ENCODE results near the gene RAE1.

DNA sequence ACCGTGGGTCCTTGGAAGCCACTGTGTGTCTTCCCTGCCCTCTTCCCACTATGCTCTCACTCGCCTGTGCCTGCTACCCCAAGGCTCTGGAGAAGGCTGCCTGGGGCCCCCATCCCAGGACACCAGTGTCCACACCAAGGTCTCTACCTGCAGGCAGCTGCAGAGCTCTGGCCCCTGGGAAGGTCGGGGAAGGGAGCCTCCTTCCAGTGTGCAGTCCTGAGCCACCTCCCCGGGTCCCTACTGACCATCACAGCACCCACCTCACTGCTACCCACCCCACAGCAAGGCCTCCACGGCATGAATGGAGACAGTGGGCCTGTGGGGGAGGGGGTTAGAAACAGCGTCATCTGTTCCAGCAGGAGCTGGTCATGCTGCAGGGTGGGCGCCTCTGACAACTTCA, 75.8 kb downstream of the RAE1 start:
- TF ChIP-seq, protein P1, sequence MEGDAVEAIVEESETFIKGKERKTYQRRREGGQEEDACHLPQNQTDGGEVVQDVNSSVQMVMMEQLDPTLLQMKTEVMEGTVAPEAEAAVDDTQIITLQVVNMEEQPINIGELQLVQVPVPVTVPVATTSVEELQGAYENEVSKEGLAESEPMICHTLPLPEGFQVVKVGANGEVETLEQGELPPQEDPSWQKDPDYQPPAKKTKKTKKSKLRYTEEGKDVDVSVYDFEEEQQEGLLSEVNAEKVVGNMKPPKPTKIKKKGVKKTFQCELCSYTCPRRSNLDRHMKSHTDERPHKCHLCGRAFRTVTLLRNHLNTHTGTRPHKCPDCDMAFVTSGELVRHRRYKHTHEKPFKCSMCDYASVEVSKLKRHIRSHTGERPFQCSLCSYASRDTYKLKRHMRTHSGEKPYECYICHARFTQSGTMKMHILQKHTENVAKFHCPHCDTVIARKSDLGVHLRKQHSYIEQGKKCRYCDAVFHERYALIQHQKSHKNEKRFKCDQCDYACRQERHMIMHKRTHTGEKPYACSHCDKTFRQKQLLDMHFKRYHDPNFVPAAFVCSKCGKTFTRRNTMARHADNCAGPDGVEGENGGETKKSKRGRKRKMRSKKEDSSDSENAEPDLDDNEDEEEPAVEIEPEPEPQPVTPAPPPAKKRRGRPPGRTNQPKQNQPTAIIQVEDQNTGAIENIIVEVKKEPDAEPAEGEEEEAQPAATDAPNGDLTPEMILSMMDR (conservative IDR thresholded peaks at IDR 0.05; ENCODE audit: low read depth in 2 of 2): no peak
- no peak for TF ChIP-seq CREB1 (CRISPR knock-in tag; IDR thresholded peaks at IDR 0.05; ENCODE audit: low read depth)
- no peak for TF ChIP-seq ZNF114 (CRISPR knock-in tag; IDR thresholded peaks at IDR 0.05)
- TF ChIP-seq POLR2AphosphoS5 (IDR thresholded peaks at IDR 0.05; ENCODE audit: low read depth): no peak
- no peak for TF ChIP-seq NANOG (IDR thresholded peaks at IDR 0.05; ENCODE audit: borderline replicate concordance)
- TF ChIP-seq EZH2 (IDR thresholded peaks at IDR 0.05; ENCODE audit: low read depth, unreplicated experiment): no peak
- TF ChIP-seq JUNB (IDR thresholded peaks at IDR 0.05; ENCODE audit: unreplicated experiment): no peak
- TF ChIP-seq, protein P2, sequence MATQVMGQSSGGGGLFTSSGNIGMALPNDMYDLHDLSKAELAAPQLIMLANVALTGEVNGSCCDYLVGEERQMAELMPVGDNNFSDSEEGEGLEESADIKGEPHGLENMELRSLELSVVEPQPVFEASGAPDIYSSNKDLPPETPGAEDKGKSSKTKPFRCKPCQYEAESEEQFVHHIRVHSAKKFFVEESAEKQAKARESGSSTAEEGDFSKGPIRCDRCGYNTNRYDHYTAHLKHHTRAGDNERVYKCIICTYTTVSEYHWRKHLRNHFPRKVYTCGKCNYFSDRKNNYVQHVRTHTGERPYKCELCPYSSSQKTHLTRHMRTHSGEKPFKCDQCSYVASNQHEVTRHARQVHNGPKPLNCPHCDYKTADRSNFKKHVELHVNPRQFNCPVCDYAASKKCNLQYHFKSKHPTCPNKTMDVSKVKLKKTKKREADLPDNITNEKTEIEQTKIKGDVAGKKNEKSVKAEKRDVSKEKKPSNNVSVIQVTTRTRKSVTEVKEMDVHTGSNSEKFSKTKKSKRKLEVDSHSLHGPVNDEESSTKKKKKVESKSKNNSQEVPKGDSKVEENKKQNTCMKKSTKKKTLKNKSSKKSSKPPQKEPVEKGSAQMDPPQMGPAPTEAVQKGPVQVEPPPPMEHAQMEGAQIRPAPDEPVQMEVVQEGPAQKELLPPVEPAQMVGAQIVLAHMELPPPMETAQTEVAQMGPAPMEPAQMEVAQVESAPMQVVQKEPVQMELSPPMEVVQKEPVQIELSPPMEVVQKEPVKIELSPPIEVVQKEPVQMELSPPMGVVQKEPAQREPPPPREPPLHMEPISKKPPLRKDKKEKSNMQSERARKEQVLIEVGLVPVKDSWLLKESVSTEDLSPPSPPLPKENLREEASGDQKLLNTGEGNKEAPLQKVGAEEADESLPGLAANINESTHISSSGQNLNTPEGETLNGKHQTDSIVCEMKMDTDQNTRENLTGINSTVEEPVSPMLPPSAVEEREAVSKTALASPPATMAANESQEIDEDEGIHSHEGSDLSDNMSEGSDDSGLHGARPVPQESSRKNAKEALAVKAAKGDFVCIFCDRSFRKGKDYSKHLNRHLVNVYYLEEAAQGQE (IDR thresholded peaks at IDR 0.05; ENCODE audit: unreplicated experiment): no peak
- no peak for TF ChIP-seq EZH2phosphoT487 (IDR thresholded peaks at IDR 0.05; ENCODE audit: unreplicated experiment)
- TF ChIP-seq, protein P3, sequence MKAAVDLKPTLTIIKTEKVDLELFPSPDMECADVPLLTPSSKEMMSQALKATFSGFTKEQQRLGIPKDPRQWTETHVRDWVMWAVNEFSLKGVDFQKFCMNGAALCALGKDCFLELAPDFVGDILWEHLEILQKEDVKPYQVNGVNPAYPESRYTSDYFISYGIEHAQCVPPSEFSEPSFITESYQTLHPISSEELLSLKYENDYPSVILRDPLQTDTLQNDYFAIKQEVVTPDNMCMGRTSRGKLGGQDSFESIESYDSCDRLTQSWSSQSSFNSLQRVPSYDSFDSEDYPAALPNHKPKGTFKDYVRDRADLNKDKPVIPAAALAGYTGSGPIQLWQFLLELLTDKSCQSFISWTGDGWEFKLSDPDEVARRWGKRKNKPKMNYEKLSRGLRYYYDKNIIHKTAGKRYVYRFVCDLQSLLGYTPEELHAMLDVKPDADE (IDR thresholded peaks at IDR 0.05): no peak
- no peak for TF ChIP-seq STAT1 (IDR thresholded peaks at IDR 0.05; ENCODE audit: unreplicated experiment)
- TF ChIP-seq, protein P4, sequence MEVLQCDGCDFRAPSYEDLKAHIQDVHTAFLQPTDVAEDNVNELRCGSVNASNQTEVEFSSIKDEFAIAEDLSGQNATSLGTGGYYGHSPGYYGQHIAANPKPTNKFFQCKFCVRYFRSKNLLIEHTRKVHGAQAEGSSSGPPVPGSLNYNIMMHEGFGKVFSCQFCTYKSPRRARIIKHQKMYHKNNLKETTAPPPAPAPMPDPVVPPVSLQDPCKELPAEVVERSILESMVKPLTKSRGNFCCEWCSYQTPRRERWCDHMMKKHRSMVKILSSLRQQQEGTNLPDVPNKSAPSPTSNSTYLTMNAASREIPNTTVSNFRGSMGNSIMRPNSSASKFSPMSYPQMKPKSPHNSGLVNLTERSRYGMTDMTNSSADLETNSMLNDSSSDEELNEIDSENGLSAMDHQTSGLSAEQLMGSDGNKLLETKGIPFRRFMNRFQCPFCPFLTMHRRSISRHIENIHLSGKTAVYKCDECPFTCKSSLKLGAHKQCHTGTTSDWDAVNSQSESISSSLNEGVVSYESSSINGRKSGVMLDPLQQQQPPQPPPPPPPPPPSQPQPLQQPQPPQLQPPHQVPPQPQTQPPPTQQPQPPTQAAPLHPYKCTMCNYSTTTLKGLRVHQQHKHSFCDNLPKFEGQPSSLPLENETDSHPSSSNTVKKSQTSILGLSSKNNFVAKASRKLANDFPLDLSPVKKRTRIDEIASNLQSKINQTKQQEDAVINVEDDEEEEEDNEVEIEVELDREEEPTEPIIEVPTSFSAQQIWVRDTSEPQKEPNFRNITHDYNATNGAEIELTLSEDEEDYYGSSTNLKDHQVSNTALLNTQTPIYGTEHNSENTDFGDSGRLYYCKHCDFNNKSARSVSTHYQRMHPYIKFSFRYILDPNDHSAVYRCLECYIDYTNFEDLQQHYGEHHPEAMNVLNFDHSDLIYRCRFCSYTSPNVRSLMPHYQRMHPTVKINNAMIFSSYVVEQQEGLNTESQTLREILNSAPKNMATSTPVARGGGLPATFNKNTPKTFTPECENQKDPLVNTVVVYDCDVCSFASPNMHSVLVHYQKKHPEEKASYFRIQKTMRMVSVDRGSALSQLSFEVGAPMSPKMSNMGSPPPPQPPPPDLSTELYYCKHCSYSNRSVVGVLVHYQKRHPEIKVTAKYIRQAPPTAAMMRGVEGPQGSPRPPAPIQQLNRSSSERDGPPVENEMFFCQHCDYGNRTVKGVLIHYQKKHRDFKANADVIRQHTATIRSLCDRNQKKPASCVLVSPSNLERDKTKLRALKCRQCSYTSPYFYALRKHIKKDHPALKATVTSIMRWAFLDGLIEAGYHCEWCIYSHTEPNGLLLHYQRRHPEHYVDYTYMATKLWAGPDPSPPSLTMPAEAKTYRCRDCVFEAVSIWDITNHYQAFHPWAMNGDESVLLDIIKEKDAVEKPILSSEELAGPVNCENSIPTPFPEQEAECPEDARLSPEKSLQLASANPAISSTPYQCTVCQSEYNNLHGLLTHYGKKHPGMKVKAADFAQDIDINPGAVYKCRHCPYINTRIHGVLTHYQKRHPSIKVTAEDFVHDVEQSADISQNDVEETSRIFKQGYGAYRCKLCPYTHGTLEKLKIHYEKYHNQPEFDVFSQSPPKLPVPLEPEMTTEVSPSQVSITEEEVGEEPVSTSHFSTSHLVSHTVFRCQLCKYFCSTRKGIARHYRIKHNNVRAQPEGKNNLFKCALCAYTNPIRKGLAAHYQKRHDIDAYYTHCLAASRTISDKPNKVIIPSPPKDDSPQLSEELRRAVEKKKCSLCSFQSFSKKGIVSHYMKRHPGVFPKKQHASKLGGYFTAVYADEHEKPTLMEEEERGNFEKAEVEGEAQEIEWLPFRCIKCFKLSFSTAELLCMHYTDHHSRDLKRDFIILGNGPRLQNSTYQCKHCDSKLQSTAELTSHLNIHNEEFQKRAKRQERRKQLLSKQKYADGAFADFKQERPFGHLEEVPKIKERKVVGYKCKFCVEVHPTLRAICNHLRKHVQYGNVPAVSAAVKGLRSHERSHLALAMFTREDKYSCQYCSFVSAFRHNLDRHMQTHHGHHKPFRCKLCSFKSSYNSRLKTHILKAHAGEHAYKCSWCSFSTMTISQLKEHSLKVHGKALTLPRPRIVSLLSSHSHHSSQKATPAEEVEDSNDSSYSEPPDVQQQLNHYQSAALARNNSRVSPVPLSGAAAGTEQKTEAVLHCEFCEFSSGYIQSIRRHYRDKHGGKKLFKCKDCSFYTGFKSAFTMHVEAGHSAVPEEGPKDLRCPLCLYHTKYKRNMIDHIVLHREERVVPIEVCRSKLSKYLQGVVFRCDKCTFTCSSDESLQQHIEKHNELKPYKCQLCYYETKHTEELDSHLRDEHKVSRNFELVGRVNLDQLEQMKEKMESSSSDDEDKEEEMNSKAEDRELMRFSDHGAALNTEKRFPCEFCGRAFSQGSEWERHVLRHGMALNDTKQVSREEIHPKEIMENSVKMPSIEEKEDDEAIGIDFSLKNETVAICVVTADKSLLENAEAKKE (CRISPR knock-in tag; IDR thresholded peaks at IDR 0.05): no peak
- no peak for TF ChIP-seq ZNF331 (CRISPR knock-in tag; IDR thresholded peaks at IDR 0.05; ENCODE audit: low read depth)
